Panc1 (cell line): ENCODE data around the gene CANX. TPM values are rescaled to one million over a fixed set of nuclear protein-coding genes. Genes with fewer than 3 reads are reported as not detected.
A peak's percentile ranks its signal among the peaks of the same experiment; 100 is the strongest.

ENCODE experiments used
- ATAC-seq: fragments of 200-7000 bp; cut with Tn5 transposase; 2 replicates; pipeline ENCODE4 v1.9.1; 2020; ENCODE audit warnings: mild to moderate bottlenecking, moderate library complexity
- BruUV-seq: library from RNA; stranded (reverse); fragments of 400-500 nt; replicated peaks from 2 replicates; lab custom pipeline; 2021; lab: Mats Ljungman, UMichigan
- CTCF ChIA-PET: fragments of 300-600 bp; sonication (Branson Sonifier 250); formaldehyde crosslinking; loops from one replicate; lab custom pipeline; 2022; ENCODE audit warnings: antibody characterized with exemption; lab: Charles Lee
- POLR2A ChIA-PET: fragments of 300-600 bp; sonication (Branson Sonifier 250); formaldehyde crosslinking; loops from one replicate; lab custom pipeline; 2022; ENCODE audit warnings: antibody characterized with exemption; lab: Charles Lee
- DNase-seq: peaks from one replicate; pipeline ENCODE4 v3.0.0-alpha.2; 2010; ENCODE audit warnings: low read depth, low spot score
- H3K27ac ChIP-seq: 2 replicates; pipeline ENCODE4 v1.5.1; 2011; ENCODE audit warnings: mild to moderate bottlenecking, low read length, inconsistent platforms
- H3K27me3 ChIP-seq: fragments of 200-500 bp; sonication (Bioruptor generic); 2 replicates; pipeline ENCODE4 v1.6.0; 2014; ENCODE audit warnings: low read length, inconsistent platforms; ENCODE audit not compliant: control insufficient read depth, insufficient read depth
- H3K36me3 ChIP-seq: fragments of 200-500 bp; sonication (Bioruptor generic); 2 replicates; pipeline ENCODE4 v1.5.1; 2014; ENCODE audit warnings: inconsistent platforms, mild to moderate bottlenecking, low read length, moderate library complexity; ENCODE audit not compliant: control insufficient read depth, insufficient read depth
- H3K4me1 ChIP-seq: 2 replicates; pipeline ENCODE4 v1.5.1; 2011; ENCODE audit warnings: inconsistent platforms, mild to moderate bottlenecking, low read length, moderate library complexity; ENCODE audit not compliant: control insufficient read depth, insufficient read depth
- H3K4me3 ChIP-seq, 2 experiments: 2 replicates each; pipeline ENCODE4 v1.5.1; 2011 to 2012; ENCODE audit warnings: low read depth in 2 of 2, low read length in 2 of 2, mild to moderate bottlenecking in 2 of 2, inconsistent platforms in 1 of 2, moderate library complexity in 1 of 2
- H3K9me3 ChIP-seq: fragments of 200-500 bp; sonication (Bioruptor generic); 2 replicates; pipeline ENCODE4 v1.5.1; 2014; ENCODE audit warnings: low read depth, mild to moderate bottlenecking, inconsistent platforms, low read length, moderate library complexity; ENCODE audit not compliant: control insufficient read depth, insufficient read depth
- POLR2AphosphoS5 ChIP-seq: IDR thresholded peaks from 2 replicates; pipeline ENCODE4 v1.6.1; 2012; ENCODE audit warnings: mild to moderate bottlenecking, low read depth, low read length, moderate library complexity
- SIN3A ChIP-seq: IDR thresholded peaks from 2 replicates; pipeline ENCODE4 v1.6.1; 2012; ENCODE audit warnings: low read depth, mild to moderate bottlenecking, low read length, moderate library complexity, borderline replicate concordance; ENCODE audit not compliant: insufficient read depth
- TCF7L2 ChIP-seq: IDR thresholded peaks from 2 replicates; pipeline ENCODE4 v1.6.1; 2011; ENCODE audit warnings: mild to moderate bottlenecking, low read depth, low read length, inconsistent platforms
- in situ Hi-C: cut with HindIII; loops from 2 replicates; pipeline ENCODE4 v1.10.0; 2016; ENCODE audit warnings: low sequenced_read_pairs, low pct_unique_long_range_greater_than_20kb
- intact Hi-C: fragments of 100-400 bp; cut with micrococcal nuclease; formaldehyde crosslinking; loops from one replicate; pipeline ENCODE4 v1.10.0; 2022; ENCODE audit not compliant: unreplicated experiment
- total RNA-seq: library from RNA; stranded (reverse); gene quantifications from one replicate; pipeline ENCODE4 v1.2.1, GENCODE V29; 2021; ENCODE audit not compliant: unreplicated experiment
- TF ChIP-seq, protein P1 (sequence below), 2 experiments: IDR thresholded peaks; 2 replicates each; pipeline ENCODE4 v1.6.1; 2011 to 2012; ENCODE audit warnings: low read depth in 2 of 2, control low read depth in 1 of 2, low read length in 1 of 2, mild to moderate bottlenecking in 1 of 2, moderate library complexity in 1 of 2; ENCODE audit not compliant: insufficient read depth in 1 of 2
- TF ChIP-seq, protein P2 (sequence below): fragments of 450-650 bp; IDR thresholded peaks from 2 replicates; pipeline ENCODE4 v1.5.1; 2017; ENCODE audit warnings: mild to moderate bottlenecking

The CANX gene
- total RNA-seq, 1 experiment from 2014 or later = 707 TPM

DNA sequence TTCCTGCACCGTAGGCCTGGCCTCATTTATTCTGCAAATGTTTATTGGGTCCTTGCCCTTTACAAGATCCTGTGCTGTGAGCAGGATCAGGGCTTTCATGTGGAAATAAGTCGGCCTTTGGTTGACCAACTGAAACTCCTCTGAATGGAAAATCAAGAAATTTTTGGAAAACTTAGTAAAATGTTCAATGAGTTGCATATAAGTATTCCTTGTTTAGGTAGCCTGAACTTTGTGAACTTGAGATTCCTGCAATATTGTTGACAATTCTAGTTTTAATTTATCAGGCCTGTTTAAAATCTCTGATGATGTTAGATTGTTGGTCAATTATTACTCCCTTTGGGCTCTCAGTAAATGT is 35.0 kb downstream of the CANX start:
- no peak for ATAC-seq
- in situ Hi-C loops (no loop called here), intact Hi-C loops (no loop called here)
- Histone ChIP-seq H3K4me3 (peak overlapping the region; percentile 74 to 77), H3K27ac (peak overlapping the region; percentile 82), H3K36me3 (peaks cover 25% of the 10 kb centered on the region), H3K9me3 (no peaks in the 10 kb centered on the region), H3K4me1 (peaks cover 25% of the 10 kb centered on the region), H3K27me3 (no peaks in the 10 kb centered on the region)
- ChIA-PET CTCF (interaction anchor here (0.6 kb wide), 1 partner anchor 128 kb away, joined by 3 read pairs; no protein-coding TSS in a partner anchor), POLR2A (no interaction called here)
- BruUV-seq = no TSS peak
- DNase-seq = no peak
- TF ChIP-seq TCF7L2 = no peak
- TF ChIP-seq POLR2AphosphoS5 = no peak
- TF ChIP-seq, protein P1, sequence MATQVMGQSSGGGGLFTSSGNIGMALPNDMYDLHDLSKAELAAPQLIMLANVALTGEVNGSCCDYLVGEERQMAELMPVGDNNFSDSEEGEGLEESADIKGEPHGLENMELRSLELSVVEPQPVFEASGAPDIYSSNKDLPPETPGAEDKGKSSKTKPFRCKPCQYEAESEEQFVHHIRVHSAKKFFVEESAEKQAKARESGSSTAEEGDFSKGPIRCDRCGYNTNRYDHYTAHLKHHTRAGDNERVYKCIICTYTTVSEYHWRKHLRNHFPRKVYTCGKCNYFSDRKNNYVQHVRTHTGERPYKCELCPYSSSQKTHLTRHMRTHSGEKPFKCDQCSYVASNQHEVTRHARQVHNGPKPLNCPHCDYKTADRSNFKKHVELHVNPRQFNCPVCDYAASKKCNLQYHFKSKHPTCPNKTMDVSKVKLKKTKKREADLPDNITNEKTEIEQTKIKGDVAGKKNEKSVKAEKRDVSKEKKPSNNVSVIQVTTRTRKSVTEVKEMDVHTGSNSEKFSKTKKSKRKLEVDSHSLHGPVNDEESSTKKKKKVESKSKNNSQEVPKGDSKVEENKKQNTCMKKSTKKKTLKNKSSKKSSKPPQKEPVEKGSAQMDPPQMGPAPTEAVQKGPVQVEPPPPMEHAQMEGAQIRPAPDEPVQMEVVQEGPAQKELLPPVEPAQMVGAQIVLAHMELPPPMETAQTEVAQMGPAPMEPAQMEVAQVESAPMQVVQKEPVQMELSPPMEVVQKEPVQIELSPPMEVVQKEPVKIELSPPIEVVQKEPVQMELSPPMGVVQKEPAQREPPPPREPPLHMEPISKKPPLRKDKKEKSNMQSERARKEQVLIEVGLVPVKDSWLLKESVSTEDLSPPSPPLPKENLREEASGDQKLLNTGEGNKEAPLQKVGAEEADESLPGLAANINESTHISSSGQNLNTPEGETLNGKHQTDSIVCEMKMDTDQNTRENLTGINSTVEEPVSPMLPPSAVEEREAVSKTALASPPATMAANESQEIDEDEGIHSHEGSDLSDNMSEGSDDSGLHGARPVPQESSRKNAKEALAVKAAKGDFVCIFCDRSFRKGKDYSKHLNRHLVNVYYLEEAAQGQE (IDR thresholded peaks at IDR 0.05; ENCODE audit: insufficient read depth in 1 of 2, low read depth in 2 of 2, low read length in 1 of 2) = no peak
- TF ChIP-seq, protein P2, sequence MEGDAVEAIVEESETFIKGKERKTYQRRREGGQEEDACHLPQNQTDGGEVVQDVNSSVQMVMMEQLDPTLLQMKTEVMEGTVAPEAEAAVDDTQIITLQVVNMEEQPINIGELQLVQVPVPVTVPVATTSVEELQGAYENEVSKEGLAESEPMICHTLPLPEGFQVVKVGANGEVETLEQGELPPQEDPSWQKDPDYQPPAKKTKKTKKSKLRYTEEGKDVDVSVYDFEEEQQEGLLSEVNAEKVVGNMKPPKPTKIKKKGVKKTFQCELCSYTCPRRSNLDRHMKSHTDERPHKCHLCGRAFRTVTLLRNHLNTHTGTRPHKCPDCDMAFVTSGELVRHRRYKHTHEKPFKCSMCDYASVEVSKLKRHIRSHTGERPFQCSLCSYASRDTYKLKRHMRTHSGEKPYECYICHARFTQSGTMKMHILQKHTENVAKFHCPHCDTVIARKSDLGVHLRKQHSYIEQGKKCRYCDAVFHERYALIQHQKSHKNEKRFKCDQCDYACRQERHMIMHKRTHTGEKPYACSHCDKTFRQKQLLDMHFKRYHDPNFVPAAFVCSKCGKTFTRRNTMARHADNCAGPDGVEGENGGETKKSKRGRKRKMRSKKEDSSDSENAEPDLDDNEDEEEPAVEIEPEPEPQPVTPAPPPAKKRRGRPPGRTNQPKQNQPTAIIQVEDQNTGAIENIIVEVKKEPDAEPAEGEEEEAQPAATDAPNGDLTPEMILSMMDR = no peak
- no peak for TF ChIP-seq SIN3A

DNA sequence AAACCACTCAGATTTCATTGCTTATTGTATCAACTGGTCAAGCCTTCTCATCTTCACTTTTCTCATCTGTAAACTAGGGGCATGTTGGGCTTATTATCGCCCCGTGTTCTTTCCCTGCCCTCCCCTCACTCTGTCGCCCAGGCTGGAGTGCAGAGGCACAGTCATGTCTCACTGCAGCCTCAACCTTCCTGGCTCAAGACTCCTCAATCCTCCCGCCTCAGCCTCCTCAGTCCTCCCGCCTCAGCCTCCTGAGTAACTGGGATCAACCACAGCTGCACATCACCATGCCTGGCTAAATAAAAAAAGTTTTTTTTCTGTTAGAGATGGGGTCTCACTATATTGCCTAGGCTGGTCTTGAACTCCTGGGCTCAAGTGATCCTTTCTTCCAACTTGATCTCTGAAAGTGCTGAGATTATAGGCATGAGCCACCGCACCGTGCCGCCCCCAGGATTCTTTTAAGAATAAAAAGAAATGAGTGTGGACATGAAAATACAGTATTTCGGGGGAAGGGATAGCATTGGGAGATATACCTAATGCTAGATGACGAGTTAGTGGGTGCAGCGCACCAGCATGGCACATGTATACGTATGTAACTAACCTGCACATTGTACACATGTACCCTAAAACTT is 35.9 kb downstream of the CANX start:
- CTCF ChIA-PET = no interaction called here
- TF ChIP-seq, protein P2 = no peak
- peak overlapping the region; percentile 82 for H3K27ac ChIP-seq
- peak overlapping the region; percentile 74 to 77 for H3K4me3 ChIP-seq
- intact Hi-C loops = no loop called here
- in situ Hi-C loops = no loop called here
- H3K27me3 ChIP-seq = no peaks in the 10 kb centered on the region
- H3K9me3 ChIP-seq = no peaks in the 10 kb centered on the region
- DNase-seq (no peak), ATAC-seq (no peak)
- POLR2A ChIA-PET = no interaction called here
- H3K36me3 ChIP-seq = peaks cover 17% of the 10 kb centered on the region
- H3K4me1 ChIP-seq = peaks cover 22% of the 10 kb centered on the region
- BruUV-seq = no TSS peak
